ENCODE measurements around the gene ZNF850.
"Not testable (repeated sequence)": the region's sequence is repeated elsewhere in the genome, so short reads cannot be mapped to it uniquely, and the experiment has no call there.

ZNF850 gene

DNA sequence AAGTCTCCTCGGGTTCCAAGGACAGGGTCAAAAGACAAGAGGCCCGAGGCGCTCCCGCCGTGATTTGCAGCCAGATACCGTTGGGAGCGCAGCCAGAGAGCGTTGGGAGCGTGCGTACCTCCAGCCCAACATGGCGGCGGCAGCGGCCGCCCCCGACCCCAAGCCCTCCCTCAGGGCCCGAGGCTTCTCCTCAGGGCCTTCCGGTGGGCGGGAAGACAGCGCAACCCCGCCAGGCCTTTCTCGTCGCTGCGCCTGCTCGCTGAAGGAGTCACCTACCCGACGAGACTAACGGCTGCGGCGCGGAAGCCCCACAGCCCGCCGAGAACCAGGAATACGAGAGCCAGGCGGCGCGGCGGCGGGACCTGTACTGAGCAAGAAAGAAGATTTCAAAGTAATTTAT, 3.2 kb upstream of the ZNF850 start:
- TF ChIP-seq, protein P1, sequence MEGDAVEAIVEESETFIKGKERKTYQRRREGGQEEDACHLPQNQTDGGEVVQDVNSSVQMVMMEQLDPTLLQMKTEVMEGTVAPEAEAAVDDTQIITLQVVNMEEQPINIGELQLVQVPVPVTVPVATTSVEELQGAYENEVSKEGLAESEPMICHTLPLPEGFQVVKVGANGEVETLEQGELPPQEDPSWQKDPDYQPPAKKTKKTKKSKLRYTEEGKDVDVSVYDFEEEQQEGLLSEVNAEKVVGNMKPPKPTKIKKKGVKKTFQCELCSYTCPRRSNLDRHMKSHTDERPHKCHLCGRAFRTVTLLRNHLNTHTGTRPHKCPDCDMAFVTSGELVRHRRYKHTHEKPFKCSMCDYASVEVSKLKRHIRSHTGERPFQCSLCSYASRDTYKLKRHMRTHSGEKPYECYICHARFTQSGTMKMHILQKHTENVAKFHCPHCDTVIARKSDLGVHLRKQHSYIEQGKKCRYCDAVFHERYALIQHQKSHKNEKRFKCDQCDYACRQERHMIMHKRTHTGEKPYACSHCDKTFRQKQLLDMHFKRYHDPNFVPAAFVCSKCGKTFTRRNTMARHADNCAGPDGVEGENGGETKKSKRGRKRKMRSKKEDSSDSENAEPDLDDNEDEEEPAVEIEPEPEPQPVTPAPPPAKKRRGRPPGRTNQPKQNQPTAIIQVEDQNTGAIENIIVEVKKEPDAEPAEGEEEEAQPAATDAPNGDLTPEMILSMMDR (IDR thresholded peaks at IDR 0.05; ENCODE audit: low read depth, low read length): no peak
- no peak overlapping the region for H3K4me3 ChIP-seq (ENCODE audit: low read depth, low read length)

DNA sequence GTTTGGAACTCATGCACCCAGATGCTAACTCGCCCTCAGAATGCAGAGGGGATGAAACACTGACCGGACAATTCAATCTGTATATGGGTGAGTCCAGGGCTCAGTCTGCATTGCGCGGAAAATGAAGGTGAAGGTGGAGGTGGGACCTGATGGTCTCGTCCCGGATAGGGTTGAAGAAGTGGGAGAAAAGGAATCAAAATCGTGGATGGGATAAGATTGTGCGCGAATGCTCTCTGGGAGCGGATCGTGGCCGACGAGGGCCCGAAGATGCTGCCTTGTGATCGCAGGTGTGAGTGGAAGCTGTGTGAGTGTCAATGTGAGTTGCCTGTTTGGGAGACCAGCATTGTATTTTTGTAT, 594 bp upstream of the ZNF850 start:
- TF ChIP-seq, protein P1 (IDR thresholded peaks at IDR 0.05; ENCODE audit: low read depth, low read length): no peak
- H3K4me3 ChIP-seq (ENCODE audit: low read depth, low read length): peak overlapping the region; percentile 92

DNA sequence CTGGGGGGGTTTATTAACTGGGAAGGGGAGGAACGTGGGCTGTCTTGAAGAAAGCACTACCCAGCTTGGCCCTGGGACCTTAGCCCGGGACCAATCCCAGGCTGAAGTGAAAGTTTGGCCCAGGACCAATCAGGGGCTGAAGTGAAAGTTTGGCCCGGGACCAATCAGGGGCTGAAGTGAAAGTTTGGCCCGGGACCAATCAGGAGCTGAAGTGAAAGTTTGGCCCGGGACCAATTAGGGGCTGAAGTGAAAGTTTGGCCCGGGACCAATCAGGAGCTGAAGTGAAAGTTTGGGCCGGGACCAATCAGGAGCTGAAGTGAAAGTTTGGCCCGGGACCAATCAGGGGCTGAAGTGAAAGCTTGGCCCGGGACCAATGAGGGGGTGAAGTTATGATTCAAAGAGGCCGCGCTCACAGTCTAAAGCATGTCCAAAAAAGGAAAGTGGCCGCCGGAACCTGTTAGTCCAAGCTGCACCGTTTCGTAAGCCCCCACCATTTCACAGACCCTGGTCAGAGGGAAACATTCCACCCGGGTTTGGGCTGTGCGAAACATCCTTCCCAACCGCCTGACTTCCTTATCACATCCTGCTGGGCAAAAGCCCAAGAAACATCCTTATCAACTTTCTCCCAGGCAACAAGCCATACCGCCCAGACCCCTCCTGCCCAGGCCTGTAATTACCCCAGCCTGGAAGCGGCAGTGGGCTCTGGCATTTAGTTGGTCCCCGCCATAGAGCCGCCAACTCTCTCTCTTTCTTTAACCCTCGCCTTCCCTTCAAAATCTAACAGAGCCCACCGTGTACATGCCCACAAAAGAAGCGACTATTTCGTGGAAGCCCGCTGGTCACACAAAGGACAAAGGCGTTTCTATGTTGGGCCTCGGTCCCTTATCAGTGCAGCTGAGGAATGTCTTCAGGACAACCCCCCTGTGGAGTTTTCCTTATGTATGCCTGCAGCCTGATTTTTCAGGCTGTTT, 1.1 kb downstream of the ZNF850 start:
- TF ChIP-seq, protein P1 (IDR thresholded peaks at IDR 0.05; ENCODE audit: low read depth, low read length): no peak
- peak overlapping the region; percentile 92 for H3K4me3 ChIP-seq (ENCODE audit: low read depth, low read length)

DNA sequence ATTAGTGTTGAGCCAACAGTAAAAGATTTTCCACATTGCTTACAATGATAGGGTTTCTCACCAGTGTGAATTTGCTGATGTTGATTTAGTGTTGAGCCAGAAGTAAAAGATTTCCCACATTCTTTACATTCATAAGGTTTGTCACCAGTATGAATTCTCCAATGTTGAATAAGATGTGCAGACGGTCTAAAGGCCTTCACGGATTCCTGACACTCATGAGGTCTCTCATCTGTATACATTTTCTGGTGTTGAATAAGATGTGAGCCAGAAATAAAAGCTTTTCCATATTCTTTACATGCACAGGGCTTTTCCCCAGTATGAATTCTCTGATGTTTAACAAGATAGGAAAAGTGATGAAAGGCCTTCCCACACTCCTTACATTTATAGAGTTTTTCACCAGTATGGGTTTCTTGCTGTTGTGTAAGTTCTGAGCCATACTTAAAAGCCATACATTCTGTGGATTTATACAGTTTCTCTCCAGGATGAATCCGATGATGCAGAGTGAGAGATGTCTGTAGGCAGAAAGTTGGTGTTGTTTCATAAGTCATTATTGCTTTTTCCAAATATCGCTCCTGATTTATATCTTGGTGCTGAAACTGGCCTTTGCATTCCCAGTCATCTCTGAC, 22.4 kb downstream of the ZNF850 start:
- H3K4me3 ChIP-seq (ENCODE audit: low read depth, low read length): no peak overlapping the region
- TF ChIP-seq, protein P1 (IDR thresholded peaks at IDR 0.05; ENCODE audit: low read depth, low read length): no peak

DNA sequence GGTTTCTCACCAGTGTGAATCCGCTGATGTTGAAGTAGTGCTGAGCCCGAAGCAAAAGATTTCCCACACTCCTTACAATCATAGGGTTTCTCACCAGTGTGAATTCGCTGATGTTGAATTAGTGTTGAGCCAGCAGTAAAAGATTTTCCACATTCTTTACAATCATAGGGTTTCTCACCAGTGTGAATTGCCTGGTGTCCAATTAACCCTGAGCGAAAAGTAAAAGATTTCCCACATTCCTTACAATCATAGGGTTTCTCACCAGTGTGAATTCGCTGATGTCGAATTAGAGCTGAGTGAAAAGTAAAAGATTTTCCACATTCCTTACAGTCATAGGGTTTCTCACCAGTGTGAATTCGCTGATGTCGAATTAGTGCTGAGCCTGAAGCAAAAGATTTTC, 23.0 kb downstream of the ZNF850 start:
- H3K4me3 ChIP-seq (ENCODE audit: low read depth, low read length): not testable (repeated sequence)

DNA sequence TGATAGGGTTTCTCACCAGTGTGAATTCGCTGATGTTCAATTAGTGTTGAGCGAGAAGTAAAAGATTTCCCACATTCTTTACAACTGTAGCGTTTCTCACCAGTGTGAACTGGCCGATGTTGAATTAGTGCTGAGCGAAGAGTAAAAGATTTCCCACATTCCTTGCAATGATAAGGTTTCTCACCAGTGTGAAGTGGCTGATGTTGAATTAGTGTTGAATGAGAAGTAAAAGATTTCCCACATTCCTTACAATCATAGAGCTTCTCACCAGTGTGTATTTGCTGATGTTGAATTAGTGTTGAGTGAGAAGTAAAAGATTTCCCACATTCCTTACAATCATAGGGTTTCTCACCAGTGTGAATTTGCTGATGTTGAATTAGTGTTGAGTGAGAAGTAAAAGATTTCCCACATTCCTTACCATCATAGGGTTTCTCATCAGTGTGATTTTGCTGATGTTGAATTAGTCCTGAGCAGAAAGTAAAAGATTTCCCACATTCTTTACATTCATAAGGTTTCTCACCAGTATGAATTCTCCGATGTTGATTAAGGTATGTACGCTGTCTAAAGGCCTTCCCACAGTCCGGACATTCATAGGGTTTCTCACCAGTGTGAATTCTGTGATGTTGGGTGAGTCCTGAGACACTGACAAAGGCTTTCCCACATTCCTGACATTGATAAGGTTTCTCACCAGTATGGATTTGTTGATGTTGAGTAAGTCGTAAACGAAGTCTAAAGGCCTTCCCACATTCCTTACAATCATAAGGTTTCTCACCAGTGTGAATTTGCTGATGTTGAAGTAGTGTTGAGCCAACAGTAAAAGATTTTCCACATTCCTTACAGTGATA, 24.0 kb downstream of the ZNF850 start:
- H3K4me3 ChIP-seq (ENCODE audit: low read depth, low read length): no peak overlapping the region
- TF ChIP-seq, protein P1 (IDR thresholded peaks at IDR 0.05; ENCODE audit: low read depth, low read length): no peak

DNA sequence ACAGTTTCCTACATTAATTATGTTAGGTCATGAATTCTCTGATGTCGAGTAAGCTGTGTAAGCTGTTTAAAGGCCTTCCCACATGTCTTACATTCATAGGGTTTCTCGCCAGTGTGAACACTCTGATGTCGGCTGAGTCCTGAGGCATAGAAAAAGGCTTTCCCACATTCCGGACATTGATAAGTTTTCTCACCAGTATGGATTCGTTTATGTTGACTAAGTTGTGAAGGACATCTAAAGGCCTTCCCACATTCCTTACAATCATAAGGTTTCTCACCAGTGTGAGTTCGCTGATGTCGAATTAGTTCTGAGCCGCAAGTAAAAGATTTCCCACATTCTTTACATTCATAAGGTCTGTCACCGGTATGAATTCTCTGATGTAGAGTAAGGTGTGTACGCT, 24.9 kb downstream of the ZNF850 start:
- TF ChIP-seq, protein P1 (IDR thresholded peaks at IDR 0.05; ENCODE audit: low read depth, low read length): no peak
- H3K4me3 ChIP-seq (ENCODE audit: low read depth, low read length): no peak overlapping the region
